ENCODE results near the gene USP7.
"Not testable (repeated sequence)": the region's sequence is repeated elsewhere in the genome, so short reads cannot be mapped to it uniquely, and the experiment has no call there.

USP7 gene

DNA sequence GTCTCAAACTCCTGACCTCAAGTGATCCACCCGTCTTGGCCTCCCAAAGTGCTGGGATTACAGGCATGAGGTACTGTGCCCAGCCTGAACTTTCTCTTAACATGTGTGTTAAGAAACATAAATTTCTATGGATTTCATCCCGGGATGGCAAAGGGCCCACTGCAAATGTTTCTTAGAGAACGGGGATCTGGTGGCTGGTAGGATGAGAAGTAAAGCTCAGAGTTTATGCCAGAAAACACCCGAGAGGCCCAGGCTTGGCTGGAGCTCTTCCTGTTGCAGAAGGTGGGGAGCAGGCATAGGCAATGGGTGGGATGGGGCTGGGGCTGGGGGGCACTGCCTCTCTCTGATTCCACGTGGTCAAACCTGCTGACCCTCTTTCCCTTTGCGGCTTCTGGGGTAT is 89.3 kb downstream of the USP7 start:
- no peak for DNase-seq

DNA sequence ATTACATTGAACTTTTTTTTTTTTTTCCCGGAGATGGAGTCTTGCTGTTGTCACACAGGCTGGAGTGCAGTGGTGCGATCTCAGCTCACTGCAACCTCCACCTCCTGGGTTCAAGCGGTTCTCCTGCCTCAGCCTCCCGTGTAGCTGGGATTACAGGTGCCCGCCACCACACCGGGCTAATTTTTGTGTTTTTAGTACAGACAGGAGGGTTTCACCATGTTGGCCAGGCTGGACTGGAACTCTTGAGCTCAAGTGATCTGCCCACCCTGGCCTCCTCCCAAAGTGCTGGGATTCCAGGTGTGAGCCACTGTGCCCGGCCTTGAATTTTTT is 89.9 kb downstream of the USP7 start:
- DNase-seq, result not testable (repeated sequence)

DNA sequence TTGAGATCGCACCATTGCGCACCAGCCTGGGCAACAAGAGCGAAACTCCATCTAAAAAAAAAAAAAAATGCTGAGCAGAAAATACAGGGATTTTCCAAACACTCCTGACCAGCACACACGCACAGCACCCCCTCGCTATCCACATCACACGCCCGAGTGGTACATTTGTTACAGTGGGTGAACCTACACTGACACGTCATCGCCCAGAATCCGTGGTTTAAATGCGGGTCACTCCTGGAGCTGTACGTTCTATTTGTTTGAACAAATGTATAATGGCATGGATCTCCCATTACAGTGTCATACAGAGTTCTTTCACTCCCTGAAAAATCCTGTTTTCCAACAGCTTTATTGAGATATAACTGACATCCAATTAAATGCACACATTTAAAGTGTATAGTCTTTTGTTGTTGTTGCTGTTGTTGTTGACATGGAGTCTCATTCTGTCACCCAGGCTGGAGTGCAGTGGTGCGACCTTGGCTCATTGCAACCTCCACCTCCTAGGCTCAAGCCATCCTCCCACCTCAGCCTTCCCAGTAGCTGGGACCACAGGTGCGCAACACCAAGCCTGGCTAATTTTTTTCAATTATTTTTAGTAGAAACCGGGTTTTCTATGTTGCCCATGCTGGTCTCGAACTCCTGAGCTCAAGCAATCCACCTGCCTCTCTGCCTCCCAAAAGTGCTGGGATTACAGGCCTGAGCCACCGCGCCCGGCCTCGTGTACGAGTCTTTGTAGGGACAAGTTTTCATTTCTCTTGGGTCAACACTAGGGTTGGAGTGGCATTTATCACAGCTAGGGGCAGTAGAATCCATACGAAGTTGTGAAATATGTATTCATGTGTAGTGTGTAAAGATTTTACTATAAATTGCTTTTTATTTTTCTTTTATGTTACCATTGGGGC is 90.5 kb downstream of the USP7 start:
- DNase-seq, result no peak

DNA sequence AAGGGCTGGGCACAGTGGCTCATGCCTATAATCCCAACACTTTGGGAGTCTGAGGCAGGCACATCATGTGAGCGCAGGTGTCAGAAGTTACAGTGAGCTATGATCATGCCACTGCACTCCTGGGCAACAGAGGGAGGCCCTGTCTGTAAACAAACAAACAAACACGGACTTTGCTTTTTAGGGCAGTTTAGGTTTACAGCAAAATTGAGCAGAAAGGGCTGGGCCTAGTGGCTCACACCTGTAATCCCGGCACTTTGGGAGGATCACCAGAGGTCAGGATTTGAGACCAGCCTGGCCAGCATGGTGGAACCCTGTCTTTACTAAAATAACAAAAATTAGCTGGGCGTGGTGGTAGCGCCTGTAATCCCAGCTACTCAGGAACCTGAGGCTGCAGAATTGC is 91.6 kb downstream of the USP7 start:
- no peak for DNase-seq

DNA sequence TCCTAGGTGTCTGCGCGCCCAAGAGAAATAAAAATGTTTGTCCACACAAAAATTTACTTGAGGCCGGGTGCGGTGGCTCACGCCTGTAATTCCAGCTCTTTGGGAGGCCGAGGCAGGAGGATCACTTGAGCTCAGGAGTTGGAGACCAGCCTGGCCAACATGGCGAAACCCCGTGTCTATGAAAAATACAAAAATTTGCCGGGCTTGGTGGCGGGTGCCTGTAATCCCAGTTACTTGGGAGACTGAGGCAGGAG is 93.8 kb downstream of the USP7 start:
- not testable (repeated sequence) for DNase-seq

DNA sequence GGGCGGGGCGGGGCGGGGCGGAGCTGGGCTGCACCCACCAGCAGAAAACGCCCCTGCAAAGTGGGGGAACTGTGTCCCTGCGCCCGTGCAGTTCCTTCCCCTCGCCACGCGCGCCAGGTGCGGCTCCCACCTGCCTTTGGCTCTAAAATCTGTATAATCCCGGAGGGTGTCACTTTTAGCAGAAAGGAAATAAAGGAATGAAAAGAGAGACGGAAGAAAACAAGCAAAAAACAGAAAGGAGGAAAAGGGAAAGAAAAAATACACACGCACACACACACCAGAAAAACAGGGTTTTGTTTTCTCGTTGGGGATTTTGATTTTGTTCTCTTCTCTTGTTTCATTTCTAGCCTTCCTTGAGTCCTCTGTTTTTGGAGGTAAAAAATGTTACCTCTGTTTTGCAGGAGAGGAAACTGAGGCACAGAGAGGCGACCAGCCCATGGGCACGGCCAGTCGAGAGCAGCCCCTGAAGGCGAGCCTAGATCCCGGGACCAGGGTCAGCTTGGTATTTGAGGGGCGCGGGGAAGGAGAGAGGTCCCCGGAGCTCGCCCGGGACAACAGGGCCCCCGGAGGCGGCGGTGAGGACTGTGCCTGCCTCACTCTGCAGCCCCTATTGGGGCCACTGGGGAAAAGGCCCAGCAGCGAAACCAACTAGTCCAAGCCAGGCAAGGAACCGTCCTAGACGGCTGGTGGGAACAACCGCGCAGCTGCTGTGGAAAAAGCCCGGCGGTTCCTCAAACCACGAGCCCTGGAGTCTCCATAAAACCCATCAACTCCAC is 94.3 kb downstream of the USP7 start:
- DNase-seq, result no peak

DNA sequence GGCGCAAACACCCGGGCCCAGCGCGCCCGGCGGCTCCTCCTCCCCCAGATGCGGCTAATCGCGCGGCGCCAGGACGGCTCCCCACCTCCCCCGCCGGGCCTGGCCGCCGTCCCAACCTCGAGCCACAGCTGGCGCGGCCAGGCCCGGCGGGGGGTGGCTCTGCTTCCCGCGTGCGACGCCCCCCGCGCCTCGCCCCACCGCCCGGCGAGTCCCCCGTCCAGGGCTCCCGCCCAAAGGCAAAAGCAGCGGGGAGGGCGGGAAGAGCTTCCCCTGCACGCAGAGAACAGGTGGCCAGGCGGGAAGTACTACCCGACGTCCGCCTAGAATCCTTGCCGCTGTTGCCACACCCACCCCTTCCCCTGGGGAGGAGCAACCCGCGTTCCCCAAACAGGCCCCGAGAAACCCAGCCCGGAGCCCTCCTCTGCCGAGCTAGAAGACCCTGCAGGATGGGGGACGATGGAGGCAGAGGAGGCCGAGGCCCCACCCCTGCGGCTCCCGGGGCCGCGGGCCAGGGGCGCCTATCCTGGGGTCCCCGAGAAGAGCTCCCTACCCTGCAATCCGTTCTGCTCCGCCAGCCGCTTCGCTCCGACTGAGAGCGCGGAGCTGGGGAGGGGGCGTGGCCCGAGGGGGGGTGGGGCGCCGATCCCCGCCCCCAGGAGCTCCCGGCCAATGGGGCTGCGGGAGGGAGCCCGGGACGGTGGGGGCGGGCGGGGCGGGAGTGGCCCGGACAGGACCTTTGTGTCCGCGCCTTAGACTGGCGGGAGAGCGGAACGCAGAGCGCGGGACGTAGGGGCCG is 95.1 kb downstream of the USP7 start, which contains the start of gene CARHSP1:
Gene CARHSP1 (minus strand): TSS at position 591 of the 796 bp plus-strand sequence. CDS start 9,678 bp downstream, outside the sequence.
- peak; percentile 82 for DNase-seq

DNA sequence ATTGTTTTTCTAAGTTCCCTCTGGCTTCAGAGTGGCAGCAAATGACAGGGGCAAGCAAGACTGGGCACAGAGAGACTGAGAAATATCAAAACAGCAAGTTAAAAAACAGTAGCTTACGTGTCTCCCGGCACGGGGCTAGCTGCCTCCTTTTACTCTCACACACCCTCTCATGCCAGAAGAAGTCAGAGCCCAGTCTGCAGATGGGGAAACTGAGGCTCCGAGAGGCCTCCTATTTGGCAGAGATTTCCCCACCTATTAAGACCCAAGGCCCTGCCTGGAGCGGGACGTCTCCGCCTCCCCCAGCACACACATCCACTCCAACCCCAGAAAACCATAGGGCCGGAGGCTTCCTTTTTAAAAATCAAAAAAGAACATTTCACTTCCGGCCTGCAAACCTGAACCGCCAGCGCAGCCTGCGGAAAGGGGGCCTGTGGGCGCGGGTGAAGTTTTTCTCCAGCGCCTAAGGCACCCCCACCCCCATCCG is 95.7 kb downstream of the USP7 start:
- DNase-seq, result no peak

DNA sequence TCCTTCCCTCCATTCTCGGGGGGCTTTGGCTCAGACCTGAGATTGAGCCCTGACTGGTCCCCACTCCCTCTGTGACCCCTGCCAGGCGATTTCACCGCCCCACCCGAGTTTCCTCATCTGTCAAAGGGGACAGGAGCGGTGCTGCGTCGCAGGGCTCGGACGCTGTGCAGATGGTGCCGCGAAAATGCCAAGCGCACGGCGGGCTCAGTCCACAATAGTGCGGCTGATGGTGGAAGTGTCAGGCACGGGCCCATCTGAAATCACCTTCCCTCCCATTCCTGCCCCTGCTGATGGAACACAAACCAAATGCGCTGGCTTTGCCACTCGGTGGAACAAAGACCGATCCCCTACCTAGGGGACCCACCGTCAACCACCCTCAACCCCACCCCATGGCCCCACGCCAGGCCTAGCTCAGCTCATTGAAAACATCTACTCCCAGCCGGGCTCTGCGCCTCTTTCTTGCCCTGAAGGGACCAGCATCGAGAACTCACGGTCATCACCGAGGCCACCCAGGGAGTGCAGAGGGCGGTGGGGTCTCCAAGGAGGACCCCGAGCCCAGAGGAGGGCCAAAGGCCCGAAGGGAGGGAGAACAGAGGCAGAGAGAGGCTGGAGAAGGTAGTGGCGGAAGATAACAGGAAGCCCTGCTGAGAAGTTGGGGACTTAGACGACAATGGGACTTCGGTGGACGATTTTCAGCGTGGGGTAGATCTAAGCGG is 96.3 kb downstream of the USP7 start:
- DNase-seq, result peak; percentile 13

DNA sequence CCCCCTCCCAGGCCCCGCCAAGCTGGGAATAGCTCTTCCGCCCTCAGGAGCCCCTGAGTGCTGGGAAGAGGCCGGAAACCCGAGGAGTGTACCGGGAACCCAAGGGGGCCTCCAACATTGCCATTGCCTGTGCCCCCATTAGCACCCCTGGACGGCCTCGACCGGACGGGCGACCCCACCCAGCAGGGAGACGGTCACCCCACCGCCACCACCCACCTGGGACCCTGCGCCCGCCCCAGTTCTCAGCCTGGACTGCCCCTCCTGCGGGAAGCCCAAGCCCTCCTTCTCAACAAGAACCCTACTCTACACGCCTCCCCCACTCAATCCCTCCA is 96.9 kb downstream of the USP7 start:
- DNase-seq, result no peak

DNA sequence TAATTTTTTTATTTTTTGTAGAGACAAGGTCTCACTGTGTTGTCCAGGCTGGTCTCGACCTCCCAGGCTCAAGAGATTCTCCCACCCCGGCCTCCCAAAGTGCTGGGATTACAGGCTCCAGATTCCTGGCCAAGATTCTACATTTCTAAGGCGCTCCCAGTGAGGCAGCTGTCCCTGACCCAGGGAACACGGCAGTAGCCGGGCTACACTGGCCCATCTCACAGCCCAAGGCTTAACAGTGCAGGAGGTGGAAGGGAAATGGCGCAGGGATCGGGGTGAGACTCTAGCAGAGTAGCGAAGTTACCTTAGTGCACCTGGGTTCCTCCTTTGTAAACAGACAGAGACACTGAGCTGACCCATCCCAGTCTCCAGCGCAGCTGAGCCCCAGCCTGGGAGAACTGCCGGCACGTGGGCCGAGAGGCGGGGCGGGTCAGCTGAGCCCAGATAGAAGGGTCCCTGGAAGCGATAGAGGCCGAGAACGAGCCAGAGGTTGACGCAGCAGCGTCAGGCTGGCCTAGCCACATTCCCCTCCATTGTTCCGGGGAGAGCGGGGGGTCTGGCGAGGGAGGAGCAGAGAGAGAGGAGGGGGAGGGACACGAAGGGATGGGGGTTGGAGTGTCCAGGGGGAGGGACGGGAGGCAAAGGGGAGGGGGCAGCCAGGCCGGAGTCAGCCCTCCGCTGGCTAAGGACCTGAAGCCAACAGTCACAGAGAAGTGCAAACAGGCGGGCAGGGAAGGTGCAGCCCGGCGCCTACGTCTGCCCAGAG is 97.4 kb downstream of the USP7 start:
- peak; percentile 5 for DNase-seq

DNA sequence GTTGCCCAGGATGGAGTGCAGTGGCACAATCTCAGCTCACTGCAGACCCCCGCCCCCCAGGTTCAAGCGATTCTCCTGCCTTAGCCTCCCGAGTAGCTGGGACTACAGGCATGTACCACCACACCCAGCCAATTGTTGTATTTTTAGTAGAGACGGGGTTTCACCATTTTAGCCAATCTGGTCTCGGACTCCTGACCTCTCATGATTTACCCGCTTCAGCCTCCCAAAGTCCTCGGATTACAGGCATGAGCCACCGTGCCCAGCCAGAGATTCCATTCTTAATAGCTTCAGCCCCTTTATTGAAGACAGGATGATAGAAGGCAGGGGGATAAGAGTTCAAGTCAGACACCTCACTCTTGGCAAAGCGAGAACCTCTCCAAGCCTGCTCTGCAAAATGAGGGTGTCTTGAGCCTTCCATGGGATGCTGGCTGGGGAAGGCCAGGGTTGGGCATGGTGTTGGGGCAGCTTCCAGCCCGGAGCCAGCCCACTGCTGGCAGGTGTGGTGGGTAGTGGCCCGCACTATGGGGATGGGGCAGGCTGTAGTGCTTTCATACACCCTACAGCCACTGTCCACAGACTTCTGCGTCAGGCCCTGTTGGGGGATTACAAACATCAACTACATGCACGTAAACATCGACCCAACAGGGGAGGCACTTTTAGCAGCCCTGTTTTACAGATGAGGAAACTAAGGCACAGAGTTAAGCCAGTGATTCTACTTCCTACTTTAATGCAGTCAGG is 98.4 kb downstream of the USP7 start:
- no peak for DNase-seq

DNA sequence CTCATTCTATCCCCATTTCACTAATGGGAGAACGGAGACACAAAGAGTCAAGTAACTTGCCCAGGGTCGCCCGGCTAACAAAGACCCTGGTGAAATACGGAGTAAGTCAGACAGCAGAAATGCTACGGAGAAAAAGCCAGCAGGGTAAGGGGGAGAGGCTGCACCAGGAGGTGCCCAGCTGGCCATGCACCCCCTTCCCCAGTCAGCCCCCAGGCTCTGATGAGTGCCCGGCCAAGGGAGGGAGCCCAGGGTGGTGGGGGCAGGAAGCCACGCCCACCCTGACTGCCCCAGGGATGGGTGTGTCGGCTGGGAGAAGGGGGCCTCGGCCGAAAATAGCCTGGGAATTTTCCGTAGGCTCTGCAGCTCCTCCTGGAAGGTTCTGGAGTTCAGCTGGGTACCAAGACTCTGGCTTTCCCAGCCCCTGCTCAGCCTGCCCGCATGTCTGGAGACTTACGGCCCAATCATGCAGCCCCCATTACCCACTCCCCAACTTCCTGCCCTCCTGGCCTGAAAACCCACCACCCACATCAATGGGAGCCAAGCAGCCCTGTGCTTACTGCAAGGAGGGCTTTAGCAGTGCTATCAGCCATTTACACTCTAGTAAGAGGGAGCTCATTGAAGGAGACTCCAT is 99.1 kb downstream of the USP7 start:
- DNase-seq, result no peak

DNA sequence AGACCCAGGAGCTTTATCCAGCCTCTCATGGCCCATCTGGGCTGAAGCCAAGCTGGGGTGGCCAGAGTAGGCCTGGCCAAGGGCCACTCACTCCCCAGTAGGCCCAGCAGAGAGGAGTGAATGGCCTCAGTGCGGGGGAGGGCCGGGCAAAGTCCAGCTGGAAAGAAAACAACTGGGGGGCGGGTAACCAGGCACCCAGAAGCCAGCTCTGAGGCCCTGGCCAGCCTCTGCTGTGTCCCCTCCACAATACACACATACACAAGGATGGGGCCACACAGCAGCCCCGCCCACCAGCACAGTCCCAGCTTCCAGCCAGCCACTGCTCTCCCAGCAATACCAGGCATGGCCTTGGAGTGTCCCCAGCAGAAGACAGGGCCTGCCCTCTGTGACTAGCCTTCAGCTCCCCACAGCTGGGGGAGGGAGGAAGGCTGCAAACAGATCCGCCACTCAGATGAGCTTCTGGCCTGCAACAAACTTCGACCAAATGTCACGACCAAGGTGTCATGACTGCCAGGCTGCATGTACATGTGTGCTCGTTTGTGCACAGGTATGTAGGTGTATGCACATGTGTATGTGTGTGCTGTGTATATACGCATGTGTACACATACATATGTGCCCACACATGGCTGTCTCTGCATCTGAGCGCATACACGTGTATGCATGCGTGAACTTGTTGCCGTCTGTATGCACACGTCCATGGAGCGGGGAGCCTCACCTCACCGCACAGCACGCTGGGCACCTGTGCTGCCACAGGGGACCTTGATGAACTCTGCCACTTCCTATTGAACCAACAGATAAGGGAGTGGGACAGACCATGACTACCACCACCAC is 99.9 kb downstream of the USP7 start:
- no peak for DNase-seq

DNA sequence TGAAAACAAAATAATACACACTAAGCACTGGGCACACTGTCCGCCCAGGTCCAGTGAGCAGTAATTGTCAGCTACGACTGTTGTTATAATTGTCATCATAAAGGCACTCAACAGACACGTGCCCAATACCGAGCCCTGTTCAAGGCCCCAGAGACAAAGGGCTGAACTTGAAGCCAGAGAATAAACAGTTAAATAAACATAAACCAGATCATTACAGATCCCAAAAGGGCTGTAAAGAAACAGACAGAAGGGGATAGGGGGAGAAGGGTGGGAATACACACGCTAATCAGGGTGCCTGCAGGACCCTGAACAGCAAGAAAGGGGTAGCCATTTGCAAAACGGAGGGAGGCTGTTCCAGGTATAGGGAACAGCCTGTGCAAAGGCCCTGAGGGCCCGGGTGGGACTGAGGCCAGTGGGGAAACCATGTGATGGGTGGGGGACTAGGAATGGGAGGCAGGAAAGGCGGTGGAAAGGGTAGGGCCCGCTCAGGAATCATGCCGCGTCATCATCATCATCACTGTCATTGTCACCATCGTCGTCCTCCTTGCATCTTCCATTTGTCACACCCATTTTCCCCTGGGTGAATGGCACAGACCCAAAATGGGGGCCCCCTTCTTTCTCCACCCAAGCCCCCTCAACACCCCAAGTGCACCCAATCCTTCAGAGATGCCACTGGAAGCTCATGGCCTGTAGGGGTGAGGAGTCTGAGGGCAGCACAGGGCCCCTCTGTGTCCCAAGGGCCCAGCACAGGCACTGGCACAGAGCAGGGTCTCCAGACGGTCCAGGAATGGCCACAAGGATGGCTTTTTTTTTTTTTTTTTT is 101.2 kb downstream of the USP7 start:
- no peak for DNase-seq

DNA sequence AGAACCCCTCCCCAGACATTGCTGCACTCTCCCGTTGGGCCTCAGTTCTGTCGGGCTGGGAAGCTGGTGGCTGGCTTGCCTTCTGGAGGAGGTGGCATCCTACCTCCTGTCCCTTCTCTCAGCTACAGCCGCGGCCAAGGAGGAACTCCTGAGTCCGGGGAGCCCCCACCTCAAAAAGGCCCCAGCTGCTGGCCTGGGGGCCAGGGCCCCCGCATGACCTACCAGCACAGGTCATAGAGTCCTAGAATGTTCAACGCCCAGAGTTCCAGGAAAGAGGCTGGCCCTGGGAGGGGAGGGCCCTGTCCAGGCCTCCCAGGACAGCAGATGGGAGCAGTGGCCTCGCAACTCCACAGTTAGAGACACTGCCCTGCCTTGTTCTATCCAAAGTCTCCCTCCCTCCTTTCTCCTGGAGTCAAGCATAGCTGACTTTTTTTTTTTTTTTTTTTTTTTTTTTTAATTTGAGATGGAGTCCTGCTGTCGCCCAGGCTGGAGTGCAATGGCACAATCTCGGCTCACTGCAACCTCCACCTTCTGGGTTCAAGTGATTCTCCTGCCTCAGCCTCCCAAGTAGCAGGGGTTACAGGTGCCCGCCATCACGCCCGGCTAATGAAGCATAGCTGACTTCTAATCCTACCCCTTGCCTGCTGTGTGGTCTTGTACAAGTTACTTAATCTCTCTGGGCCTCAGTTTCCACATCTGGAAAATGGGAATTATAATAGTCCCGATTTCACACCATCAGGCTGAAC is 102.0 kb downstream of the USP7 start:
- DNase-seq, result no peak

DNA sequence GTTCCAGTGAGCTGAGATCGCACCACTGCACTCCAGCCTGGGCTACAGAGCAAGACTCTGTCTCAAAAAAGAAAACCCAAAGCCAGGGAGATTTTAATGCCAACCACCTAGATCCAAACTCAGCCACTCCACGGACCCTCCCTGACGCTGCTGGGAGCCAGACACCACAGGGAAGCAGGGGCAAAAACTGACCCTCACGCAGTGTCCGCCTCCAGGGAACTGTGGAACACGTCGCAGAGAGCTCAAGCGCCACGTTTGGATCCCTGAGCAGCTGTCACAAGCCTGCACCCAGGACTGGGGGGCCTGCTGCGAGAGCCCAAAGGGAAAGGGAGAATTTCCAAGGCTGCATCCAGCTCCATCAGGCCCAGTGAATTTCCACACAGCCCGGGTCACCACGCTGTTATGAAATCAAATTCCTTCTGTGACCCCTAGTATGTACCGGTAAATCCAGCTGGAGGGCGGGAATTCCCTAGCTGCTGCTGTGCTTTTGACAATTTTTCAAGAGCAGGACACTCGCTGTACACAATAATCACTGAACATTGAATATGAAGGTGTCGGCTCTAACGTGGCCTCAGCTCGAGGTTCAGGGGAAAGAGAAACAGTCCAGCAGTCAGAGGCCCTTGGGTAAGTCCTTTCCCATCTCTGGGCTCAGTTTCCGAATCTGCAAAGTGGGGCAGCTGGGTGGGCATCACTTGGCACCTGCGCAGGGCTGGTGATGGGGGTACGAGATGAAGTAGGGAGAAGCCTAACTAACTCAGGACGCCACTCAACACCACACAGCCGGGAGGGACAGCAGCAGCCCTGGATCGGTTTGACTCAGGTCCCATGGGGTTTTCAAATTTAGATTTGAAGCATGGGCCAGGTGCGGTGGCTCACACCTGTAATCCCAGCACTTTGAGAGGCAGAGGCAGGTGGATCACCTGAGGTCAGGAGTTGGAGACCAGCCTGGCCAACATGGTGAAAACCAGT is 103.5 kb downstream of the USP7 start:
- no peak for DNase-seq
